ENCODE results near the gene LMX1A. TPM values are rescaled to one million over a fixed set of nuclear protein-coding genes. Genes with fewer than 3 reads are reported as not detected.

Gene LMX1A
- total RNA-seq, 1 donor from 2014 or later: not detected

GRCh38 chr1:165290148-165290547 is 66.4 kb downstream of the LMX1A start:
- no peaks in the 10 kb centered on the region for H3K27me3 Mint-ChIP-seq
- no peak overlapping the region for H3K4me3 Mint-ChIP-seq (ENCODE audit: low read depth)
- H3K9me3 Mint-ChIP-seq (ENCODE audit: low read depth): peaks cover 4% of the 10 kb centered on the region
- H3K4me1 Mint-ChIP-seq (ENCODE audit: low read depth): peaks cover 18% of the 10 kb centered on the region
- DNase-seq (ENCODE audit: low spot score, unreplicated experiment): no peak
- H3K27ac Mint-ChIP-seq: no peak overlapping the region
- TF ChIP-seq, protein P1, sequence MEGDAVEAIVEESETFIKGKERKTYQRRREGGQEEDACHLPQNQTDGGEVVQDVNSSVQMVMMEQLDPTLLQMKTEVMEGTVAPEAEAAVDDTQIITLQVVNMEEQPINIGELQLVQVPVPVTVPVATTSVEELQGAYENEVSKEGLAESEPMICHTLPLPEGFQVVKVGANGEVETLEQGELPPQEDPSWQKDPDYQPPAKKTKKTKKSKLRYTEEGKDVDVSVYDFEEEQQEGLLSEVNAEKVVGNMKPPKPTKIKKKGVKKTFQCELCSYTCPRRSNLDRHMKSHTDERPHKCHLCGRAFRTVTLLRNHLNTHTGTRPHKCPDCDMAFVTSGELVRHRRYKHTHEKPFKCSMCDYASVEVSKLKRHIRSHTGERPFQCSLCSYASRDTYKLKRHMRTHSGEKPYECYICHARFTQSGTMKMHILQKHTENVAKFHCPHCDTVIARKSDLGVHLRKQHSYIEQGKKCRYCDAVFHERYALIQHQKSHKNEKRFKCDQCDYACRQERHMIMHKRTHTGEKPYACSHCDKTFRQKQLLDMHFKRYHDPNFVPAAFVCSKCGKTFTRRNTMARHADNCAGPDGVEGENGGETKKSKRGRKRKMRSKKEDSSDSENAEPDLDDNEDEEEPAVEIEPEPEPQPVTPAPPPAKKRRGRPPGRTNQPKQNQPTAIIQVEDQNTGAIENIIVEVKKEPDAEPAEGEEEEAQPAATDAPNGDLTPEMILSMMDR (IDR thresholded peaks at IDR 0.05; ENCODE audit: unreplicated experiment): peak; percentile 23
- H3K36me3 Mint-ChIP-seq (ENCODE audit: insufficient read depth): no peaks in the 10 kb centered on the region

GRCh38 chr1:165289556-165289955 is 67.0 kb downstream of the LMX1A start:
- Mint-ChIP-seq H3K4me3 (ENCODE audit: low read depth) (no peak overlapping the region), H3K27me3 (no peaks in the 10 kb centered on the region), H3K9me3 (ENCODE audit: low read depth) (peaks cover 4% of the 10 kb centered on the region), H3K4me1 (ENCODE audit: low read depth) (peaks cover 18% of the 10 kb centered on the region), H3K27ac (no peak overlapping the region), H3K36me3 (ENCODE audit: insufficient read depth) (no peaks in the 10 kb centered on the region)
- TF ChIP-seq, protein P1 (IDR thresholded peaks at IDR 0.05; ENCODE audit: unreplicated experiment): no peak
- no peak for DNase-seq (ENCODE audit: low spot score, unreplicated experiment)

DNA sequence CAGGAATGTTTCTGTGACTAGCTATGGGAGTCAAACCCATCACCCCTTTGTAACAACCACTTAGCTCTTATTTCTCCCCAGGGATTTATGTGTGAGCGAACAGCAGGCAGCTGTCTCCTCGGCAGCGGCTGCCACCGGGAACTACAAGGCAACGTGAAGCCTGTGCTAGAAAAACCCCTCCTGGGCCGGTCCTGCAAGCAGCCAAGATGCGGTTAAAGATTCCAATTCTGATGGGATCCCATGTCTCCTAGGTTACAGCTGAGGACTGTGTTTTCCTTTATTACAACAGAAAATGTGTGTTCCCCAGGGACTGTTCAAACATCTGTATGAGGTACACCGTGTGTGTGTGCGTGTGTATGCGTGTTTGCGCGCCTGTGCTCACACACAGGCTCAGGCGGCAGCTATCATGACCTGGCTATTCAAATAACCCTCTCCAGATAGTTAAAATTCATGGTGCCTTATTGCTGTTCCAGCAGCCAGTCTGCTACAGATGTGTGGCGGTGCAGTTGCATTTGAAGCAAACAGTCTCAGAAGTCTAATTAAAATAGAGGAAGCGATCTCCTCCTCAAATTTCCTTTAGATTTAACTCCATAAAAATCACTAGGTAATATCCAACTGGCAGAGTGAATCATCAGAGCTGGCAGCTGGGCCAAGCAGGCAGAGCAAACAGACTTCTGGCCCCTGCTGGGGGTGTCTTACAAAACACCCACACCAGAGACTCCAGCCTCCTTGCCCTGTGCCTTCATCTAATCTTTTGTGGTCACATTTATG is 68.0 kb downstream of the LMX1A start:
- TF ChIP-seq, protein P1 (IDR thresholded peaks at IDR 0.05; ENCODE audit: unreplicated experiment): no peak
- H3K4me3 Mint-ChIP-seq (ENCODE audit: low read depth): no peak overlapping the region
- H3K27ac Mint-ChIP-seq: peak overlapping the region; percentile 62
- no peaks in the 10 kb centered on the region for H3K27me3 Mint-ChIP-seq
- no peaks in the 10 kb centered on the region for H3K36me3 Mint-ChIP-seq (ENCODE audit: insufficient read depth)
- H3K4me1 Mint-ChIP-seq (ENCODE audit: low read depth): peaks cover 25% of the 10 kb centered on the region
- no peak for DNase-seq (ENCODE audit: low spot score, unreplicated experiment)
- H3K9me3 Mint-ChIP-seq (ENCODE audit: low read depth): peaks cover 4% of the 10 kb centered on the region

GRCh38 chr1:165287781-165288180 is 68.7 kb downstream of the LMX1A start:
- Mint-ChIP-seq H3K4me1 (ENCODE audit: low read depth) (peaks cover 25% of the 10 kb centered on the region), H3K4me3 (ENCODE audit: low read depth) (peak overlapping the region; percentile 20), H3K27me3 (no peaks in the 10 kb centered on the region), H3K27ac (peak overlapping the region; percentile 62), H3K9me3 (ENCODE audit: low read depth) (peaks cover 4% of the 10 kb centered on the region), H3K36me3 (ENCODE audit: insufficient read depth) (no peaks in the 10 kb centered on the region)
- no peak for DNase-seq (ENCODE audit: low spot score, unreplicated experiment)
- TF ChIP-seq, protein P1 (IDR thresholded peaks at IDR 0.05; ENCODE audit: unreplicated experiment): no peak

DNA sequence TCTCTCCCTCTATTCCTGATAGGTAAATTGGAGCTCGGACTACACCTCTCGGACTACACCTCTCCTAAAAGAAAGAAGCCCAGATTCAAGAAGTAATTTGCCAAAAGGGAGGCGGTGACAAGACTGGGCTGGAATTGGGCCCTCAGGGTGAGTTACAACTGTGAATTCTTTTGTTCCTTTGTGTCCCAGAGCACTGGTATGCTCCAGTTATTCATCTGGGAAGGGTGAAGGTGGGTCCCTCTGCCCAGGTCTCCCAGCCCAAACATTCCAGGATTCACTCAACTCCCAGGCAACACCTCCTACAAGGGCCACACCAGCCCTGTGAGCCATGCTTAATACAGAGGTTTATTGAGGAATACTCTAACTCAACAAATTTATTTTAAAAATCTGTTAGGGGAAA is 69.2 kb downstream of the LMX1A start:
- Mint-ChIP-seq H3K9me3 (ENCODE audit: low read depth) (peaks cover 4% of the 10 kb centered on the region), H3K36me3 (ENCODE audit: insufficient read depth) (no peaks in the 10 kb centered on the region), H3K27me3 (no peaks in the 10 kb centered on the region), H3K27ac (peak overlapping the region; percentile 53), H3K4me1 (ENCODE audit: low read depth) (peaks cover 25% of the 10 kb centered on the region), H3K4me3 (ENCODE audit: low read depth) (no peak overlapping the region)
- DNase-seq (ENCODE audit: low spot score, unreplicated experiment): no peak
- TF ChIP-seq, protein P1 (IDR thresholded peaks at IDR 0.05; ENCODE audit: unreplicated experiment): no peak

Measured in progenitor cell of endocrine pancreas (in vitro differentiated cells).